HCT116 (cell line): ENCODE results near the gene POLG. TPM values are rescaled to one million over a fixed set of nuclear protein-coding genes. Genes with fewer than 3 reads are reported as not detected.

Experiments
- ATAC-seq: fragments of 200-7000 bp; cut with Tn5 transposase; 2 replicates; pipeline ENCODE4 v1.9.1; 2020; ENCODE audit warnings: mild to moderate bottlenecking, moderate library complexity
- BruUV-seq: library from RNA; stranded (reverse); fragments of 400-500 nt; replicated peaks from 2 replicates; lab custom pipeline; 2021; lab: Mats Ljungman, UMichigan
- CTCF ChIA-PET: fragments of 300-600 bp; sonication (Branson Sonifier 250); formaldehyde crosslinking; loops from one replicate; lab custom pipeline; 2021; ENCODE audit warnings: antibody characterized with exemption; lab: Charles Lee
- POLR2A ChIA-PET: fragments of 300-600, 350-600 bp; sonication (Branson Sonifier 250); formaldehyde crosslinking; loops from one replicate; lab custom pipeline; 2021; ENCODE audit warnings: antibody characterized with exemption; lab: Charles Lee
- RAD21 ChIA-PET, 2 experiments: fragments of 300-600 bp; sonication (Branson Sonifier 250); formaldehyde crosslinking; loops; one replicate each; lab custom pipeline; 2023; ENCODE audit warnings: low total read pairs in 2 of 2; ENCODE audit not compliant: uncharacterized antibody in 2 of 2, unreplicated experiment in 2 of 2, low non-redundant PET in 1 of 2; lab: Charles Lee
- DNase-seq: peaks from one replicate; pipeline ENCODE4 v3.0.0-alpha.2; 2010; ENCODE audit warnings: low read depth, low spot score
- H2AFZ ChIP-seq: fragments of 200-600 bp; shearing (Covaris generic), sonication (generic); 2 replicates; pipeline ENCODE4 v1.6.1; 2017; ENCODE audit warnings: low read depth, mixed run types, mixed read lengths, antibody characterized with exemption, low read length; ENCODE audit not compliant: poor library complexity, severe bottlenecking
- H3K27ac ChIP-seq: 2 replicates; pipeline ENCODE4 v1.5.1; 2012; ENCODE audit warnings: low read depth, low read length
- H3K27me3 ChIP-seq: fragments of 200-600 bp; sonication (generic); 2 replicates; pipeline ENCODE4 v1.6.1; 2016; ENCODE audit warnings: mixed run types, low read length, mixed read lengths; ENCODE audit not compliant: insufficient read depth
- H3K36me3 ChIP-seq, 2 experiments: fragments of 200-500 bp in 1 of 2; fragments of 200-600 bp in 1 of 2; sonication (Bioruptor generic) in 1 of 2; sonication (generic) in 1 of 2; 2 replicates each; pipeline versions ENCODE4 v1.5.1 to v1.6.1; 2014 to 2016; ENCODE audit warnings: low read length in 2 of 2, inconsistent platforms in 1 of 2, mixed read lengths in 1 of 2, mixed run types in 1 of 2; ENCODE audit not compliant: insufficient read depth in 2 of 2, control insufficient read depth in 1 of 2
- H3K4me1 ChIP-seq, 2 experiments: fragments of 200-600 bp in 1 of 2; sonication (generic) in 1 of 2; 2 replicates each; pipeline versions ENCODE4 v1.5.1 to v1.6.1; 2012 to 2017; ENCODE audit warnings: low read length in 2 of 2, inconsistent platforms in 1 of 2, mild to moderate bottlenecking in 1 of 2, mixed read lengths in 1 of 2, mixed run types in 1 of 2, moderate library complexity in 1 of 2; ENCODE audit not compliant: insufficient read depth in 2 of 2, control insufficient read depth in 1 of 2
- H3K4me2 ChIP-seq: fragments of 200-600 bp; sonication (generic); 2 replicates; pipeline ENCODE4 v1.6.1; 2017; ENCODE audit warnings: mixed run types, low read length, mixed read lengths
- H3K4me3 ChIP-seq, 2 experiments: fragments of 200-600 bp in 1 of 2; sonication (generic) in 1 of 2; replicated peaks in 1 of 2; 2 replicates each; pipeline ENCODE4 v1.5.1; 2011 to 2016; ENCODE audit warnings: low read length in 2 of 2, control low read depth in 1 of 2, low read depth in 1 of 2, mild to moderate bottlenecking in 1 of 2, mixed read lengths in 1 of 2, mixed run types in 1 of 2
- H3K79me2 ChIP-seq: fragments of 200-600 bp; sonication (generic); 2 replicates; pipeline ENCODE4 v1.6.1; 2017; ENCODE audit warnings: mild to moderate bottlenecking, mixed run types, low read length, moderate library complexity, mixed read lengths; ENCODE audit not compliant: insufficient read depth
- H3K9ac ChIP-seq: fragments of 200-600 bp; sonication (generic); 2 replicates; pipeline ENCODE4 v1.6.1; 2016; ENCODE audit warnings: low read length, mixed read lengths
- H3K9me2 ChIP-seq: fragments of 200-600 bp; sonication (generic), shearing (Covaris generic); 2 replicates; pipeline ENCODE4 v1.6.1; 2017; ENCODE audit warnings: mixed run types, mild to moderate bottlenecking, moderate library complexity; ENCODE audit not compliant: insufficient read depth
- H3K9me3 ChIP-seq, 2 experiments: fragments of 200-500 bp in 1 of 2; fragments of 200-600 bp in 1 of 2; sonication (Bioruptor generic) in 1 of 2; sonication (generic) in 1 of 2; 2 replicates each; pipeline ENCODE4 v1.6.1; 2014 to 2017; ENCODE audit warnings: low read length in 2 of 2, mixed read lengths in 2 of 2, inconsistent platforms in 1 of 2, low read depth in 1 of 2, mild to moderate bottlenecking in 1 of 2, mixed run types in 1 of 2, moderate library complexity in 1 of 2; ENCODE audit not compliant: control insufficient read depth in 1 of 2, insufficient read depth in 1 of 2
- H4K20me1 ChIP-seq: fragments of 200-600 bp; sonication (generic), shearing (Covaris generic); 2 replicates; pipeline ENCODE4 v1.6.1; 2017; ENCODE audit warnings: mixed run types, mild to moderate bottlenecking, moderate library complexity; ENCODE audit not compliant: insufficient read depth
- CBX3 ChIP-seq: IDR thresholded peaks from 2 replicates; pipeline ENCODE4 v1.6.1; 2012; ENCODE audit warnings: low read depth
- ELF1 ChIP-seq: IDR thresholded peaks from 2 replicates; pipeline ENCODE4 v1.6.1; 2012; ENCODE audit warnings: low read depth, borderline replicate concordance
- EZH2phosphoT487 ChIP-seq: fragments of 200-600 bp; IDR thresholded peaks from 2 replicates; pipeline ENCODE4 v1.6.1; 2018; ENCODE audit warnings: antibody characterized with exemption, borderline replicate concordance
- JUND ChIP-seq: IDR thresholded peaks from 2 replicates; pipeline ENCODE4 v1.6.1; 2012
- ZNF274 ChIP-seq: fragments of 200-500 bp; sonication (Bioruptor generic); IDR thresholded peaks from 2 replicates; pipeline ENCODE4 v1.6.1; 2014; ENCODE audit warnings: mild to moderate bottlenecking, low read depth, low read length, inconsistent platforms
- intact Hi-C: fragments of 100-400 bp; cut with micrococcal nuclease; formaldehyde crosslinking; loops from 2 replicates; pipeline ENCODE4 v1.10.0; 2022
- total RNA-seq: library from RNA; stranded (reverse); gene quantifications from one replicate; pipeline ENCODE4 v1.2.1, GENCODE V29; 2021; ENCODE audit not compliant: unreplicated experiment
- TF ChIP-seq, protein P1 (sequence below), 3 experiments: fragments of 200-600 bp in 1 of 3; sonication (generic) in 1 of 3; IDR thresholded peaks in 2 of 3; conservative IDR thresholded peaks in 1 of 3; 2 replicates each; pipeline ENCODE4 v1.5.1; 2012 to 2017; ENCODE audit warnings: low read depth in 2 of 3, low read length in 2 of 3, antibody characterized with exemption in 1 of 3, borderline replicate concordance in 1 of 3, control low read depth in 1 of 3, mild to moderate bottlenecking in 1 of 3, mixed read lengths in 1 of 3, mixed run types in 1 of 3, moderate library complexity in 1 of 3; ENCODE audit not compliant: insufficient read depth in 1 of 3
- TF ChIP-seq, protein P2 (sequence below): IDR thresholded peaks from 2 replicates; pipeline ENCODE4 v1.6.1; 2011; ENCODE audit warnings: mild to moderate bottlenecking, low read length, moderate library complexity; ENCODE audit not compliant: insufficient replicate concordance; ENCODE audit errors: extremely low read depth
- TF ChIP-seq, protein P3 (sequence below): IDR thresholded peaks from 2 replicates; pipeline ENCODE4 v1.6.1; 2012

Gene POLG
- total RNA-seq, 1 experiment from 2014 or later = 72.7 TPM

DNA sequence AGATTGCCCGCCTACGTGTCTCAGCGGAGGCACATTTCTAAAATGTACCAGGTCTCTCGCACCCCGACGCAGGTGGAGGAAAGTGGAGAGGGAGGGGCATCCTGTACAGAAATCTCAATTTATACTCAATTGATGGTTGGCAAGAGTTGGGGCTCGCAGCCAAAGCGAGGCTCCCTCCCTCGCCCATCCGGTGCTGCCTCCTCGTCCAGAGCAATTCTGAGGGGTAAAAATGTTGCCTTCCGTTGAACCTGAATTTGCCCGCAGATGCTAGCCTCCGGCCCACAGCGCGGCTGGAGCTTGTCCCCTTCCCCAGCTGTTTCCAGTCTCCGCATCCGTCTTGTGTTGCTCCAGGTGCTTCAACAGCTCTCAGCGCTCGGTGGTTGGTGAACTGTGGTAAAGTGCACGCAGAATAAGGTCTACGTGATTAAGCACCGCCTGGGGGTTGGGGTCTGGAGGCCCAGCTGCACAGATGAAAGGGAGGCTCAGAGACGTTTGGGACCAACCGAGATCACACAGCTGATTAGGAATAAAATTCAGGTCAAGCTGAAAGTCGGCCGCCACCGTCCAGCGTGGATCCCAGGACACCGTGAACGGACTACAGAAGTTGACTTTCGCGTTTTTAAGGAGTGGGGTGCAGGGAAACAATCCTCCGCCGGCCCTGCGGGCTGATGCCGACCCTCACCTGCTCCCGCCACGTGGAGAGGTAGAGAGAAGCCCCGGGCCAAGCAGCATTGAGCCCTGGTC, 846 bp upstream of the POLG start (continued):
- no peak for TF ChIP-seq EZH2phosphoT487

DNA sequence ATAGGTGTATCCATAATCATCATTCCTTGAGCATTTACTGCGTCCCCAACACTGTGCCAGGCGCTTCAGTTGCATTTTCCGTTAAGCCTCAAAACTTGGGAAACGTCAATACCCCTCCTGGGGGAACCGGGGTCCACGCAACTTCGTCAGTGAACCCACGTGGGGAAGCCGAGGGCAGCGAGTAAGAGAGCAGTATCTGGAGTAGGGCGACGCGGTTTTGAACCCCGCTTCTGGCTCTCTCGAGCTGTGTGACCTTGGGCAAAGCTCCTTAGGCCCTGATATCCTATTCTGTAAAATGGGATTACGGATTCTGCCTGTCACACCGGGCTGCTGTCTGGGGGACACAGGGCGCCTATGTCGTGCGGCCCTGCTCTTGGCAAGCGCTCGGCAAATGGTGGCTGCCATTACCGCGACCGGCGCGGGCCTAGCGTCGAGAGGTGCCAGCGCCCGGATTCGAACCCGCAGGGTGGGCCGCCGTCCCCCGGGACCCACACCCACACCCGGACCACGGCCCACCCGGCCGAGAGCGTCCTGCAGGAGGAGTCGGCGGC, 590 bp downstream of the POLG start:
- Histone ChIP-seq H2AFZ (no peak overlapping the region), H3K79me2 (peaks cover 53% of the 10 kb centered on the region), H3K27me3 (no peaks in the 10 kb centered on the region), H3K4me2 (peak overlapping the region; percentile 76), H3K27ac (peak overlapping the region; percentile 85), H3K9me3 (no peaks in the 10 kb centered on the region), H3K9me2 (no peaks in the 10 kb centered on the region), H3K36me3 (peaks cover 29 to 43% of the 10 kb centered on the region in 2 experiments; a peak in 3 of 4 replicates), H4K20me1 (peaks cover 8% of the 10 kb centered on the region; the same call in 1 of the 2 replicates), H3K4me3 (peak overlapping the region; percentile 92 to 94), H3K4me1 (peaks cover 9 to 25% of the 10 kb centered on the region in 2 experiments), H3K9ac (peak overlapping the region; percentile 91)
- ChIA-PET RAD21 (interaction anchor here in 1 of 2 experiments (1.1 kb wide), 1 partner anchor 23 kb away, joined by 3 read pairs; no protein-coding TSS in a partner anchor), POLR2A (no interaction called here), CTCF (interaction anchor here (1.6 to 1.8 kb wide), 2 partner anchors 25 to 128 kb away, joined by 5 to 7 read pairs; no protein-coding TSS in a partner anchor)
- intact Hi-C loops = loop anchor here (2.0 kb wide), 1 partner anchor 59 kb away; no protein-coding TSS in a partner anchor
- TF ChIP-seq, protein P1, sequence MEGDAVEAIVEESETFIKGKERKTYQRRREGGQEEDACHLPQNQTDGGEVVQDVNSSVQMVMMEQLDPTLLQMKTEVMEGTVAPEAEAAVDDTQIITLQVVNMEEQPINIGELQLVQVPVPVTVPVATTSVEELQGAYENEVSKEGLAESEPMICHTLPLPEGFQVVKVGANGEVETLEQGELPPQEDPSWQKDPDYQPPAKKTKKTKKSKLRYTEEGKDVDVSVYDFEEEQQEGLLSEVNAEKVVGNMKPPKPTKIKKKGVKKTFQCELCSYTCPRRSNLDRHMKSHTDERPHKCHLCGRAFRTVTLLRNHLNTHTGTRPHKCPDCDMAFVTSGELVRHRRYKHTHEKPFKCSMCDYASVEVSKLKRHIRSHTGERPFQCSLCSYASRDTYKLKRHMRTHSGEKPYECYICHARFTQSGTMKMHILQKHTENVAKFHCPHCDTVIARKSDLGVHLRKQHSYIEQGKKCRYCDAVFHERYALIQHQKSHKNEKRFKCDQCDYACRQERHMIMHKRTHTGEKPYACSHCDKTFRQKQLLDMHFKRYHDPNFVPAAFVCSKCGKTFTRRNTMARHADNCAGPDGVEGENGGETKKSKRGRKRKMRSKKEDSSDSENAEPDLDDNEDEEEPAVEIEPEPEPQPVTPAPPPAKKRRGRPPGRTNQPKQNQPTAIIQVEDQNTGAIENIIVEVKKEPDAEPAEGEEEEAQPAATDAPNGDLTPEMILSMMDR (IDR thresholded peaks at IDR 0.05 in 2 of 3, conservative IDR thresholded peaks at IDR 0.05 in 1 of 3; ENCODE audit: borderline replicate concordance in 1 of 3, insufficient read depth in 1 of 3, low read depth in 2 of 3, low read length in 2 of 3) = no peak
- TF ChIP-seq JUND = no peak
- no peak for TF ChIP-seq ZNF274
- TF ChIP-seq, protein P2, sequence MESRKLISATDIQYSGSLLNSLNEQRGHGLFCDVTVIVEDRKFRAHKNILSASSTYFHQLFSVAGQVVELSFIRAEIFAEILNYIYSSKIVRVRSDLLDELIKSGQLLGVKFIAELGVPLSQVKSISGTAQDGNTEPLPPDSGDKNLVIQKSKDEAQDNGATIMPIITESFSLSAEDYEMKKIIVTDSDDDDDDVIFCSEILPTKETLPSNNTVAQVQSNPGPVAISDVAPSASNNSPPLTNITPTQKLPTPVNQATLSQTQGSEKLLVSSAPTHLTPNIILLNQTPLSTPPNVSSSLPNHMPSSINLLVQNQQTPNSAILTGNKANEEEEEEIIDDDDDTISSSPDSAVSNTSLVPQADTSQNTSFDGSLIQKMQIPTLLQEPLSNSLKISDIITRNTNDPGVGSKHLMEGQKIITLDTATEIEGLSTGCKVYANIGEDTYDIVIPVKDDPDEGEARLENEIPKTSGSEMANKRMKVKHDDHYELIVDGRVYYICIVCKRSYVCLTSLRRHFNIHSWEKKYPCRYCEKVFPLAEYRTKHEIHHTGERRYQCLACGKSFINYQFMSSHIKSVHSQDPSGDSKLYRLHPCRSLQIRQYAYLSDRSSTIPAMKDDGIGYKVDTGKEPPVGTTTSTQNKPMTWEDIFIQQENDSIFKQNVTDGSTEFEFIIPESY = no peak
- TF ChIP-seq CBX3 = no peak
- no peak for TF ChIP-seq ELF1
- TF ChIP-seq, protein P3, sequence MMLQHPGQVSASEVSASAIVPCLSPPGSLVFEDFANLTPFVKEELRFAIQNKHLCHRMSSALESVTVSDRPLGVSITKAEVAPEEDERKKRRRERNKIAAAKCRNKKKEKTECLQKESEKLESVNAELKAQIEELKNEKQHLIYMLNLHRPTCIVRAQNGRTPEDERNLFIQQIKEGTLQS = no peak
- TF ChIP-seq EZH2phosphoT487 = no peak
- no peak for ATAC-seq
- no TSS peak for BruUV-seq
- no peak for DNase-seq
